ENCODE data around the gene RABL6.
A peak's percentile ranks its signal among the peaks of the same experiment; 100 is the strongest.

The RABL6 gene

DNA sequence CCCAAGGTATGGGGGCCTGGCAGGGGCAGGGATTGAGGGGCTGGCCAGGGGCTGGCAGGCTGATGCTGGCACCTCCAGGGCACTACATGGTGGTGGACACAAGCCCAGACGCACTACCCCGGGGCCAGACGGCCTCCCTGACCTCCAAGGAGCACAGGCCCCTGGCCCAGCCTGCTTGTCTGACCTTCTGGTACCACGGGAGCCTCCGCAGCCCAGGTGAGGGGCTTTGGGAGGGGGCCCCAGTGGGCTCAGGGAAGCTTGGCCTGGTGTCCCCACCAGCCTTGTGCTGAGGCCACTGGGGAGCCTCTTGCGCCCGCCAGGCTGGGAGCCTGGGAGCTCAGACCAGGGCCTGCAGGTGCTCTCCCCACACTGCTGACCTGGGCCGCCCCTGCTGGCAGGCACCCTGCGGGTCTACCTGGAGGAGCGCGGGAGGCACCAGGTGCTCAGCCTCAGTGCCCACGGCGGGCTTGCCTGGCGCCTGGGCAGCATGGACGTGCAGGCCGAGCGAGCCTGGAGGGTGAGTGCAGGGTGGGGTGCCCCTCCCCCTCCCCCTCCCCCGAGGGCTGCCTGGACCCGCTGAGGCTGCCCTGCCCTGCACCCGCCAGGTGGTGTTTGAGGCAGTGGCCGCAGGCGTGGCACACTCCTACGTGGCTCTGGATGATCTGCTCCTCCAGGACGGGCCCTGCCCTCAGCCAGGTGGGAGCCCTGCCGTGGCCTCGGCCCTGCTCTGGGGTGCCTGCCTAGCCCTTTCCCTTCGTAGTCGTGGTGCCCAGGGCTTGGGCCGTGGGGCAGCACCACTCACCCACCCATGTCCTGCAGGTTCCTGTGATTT lies 50.0 kb downstream of the RABL6 start:
- Histone ChIP-seq H3K9ac (ENCODE audit: low read depth, low read length) (no peak overlapping the region), H3K4me1 (ENCODE audit: control insufficient read depth, insufficient read depth, low read length) (no peaks in the 10 kb centered on the region), H3K9me3 (ENCODE audit: control insufficient read depth, insufficient read depth, low read length) (no peaks in the 10 kb centered on the region), H3K36me3 (ENCODE audit: control insufficient read depth, insufficient read depth, low read length) (peaks cover 30% of the 10 kb centered on the region), H3K4me3 (ENCODE audit: low read depth, low read length) (no peak overlapping the region), H3K27me3 (ENCODE audit: control insufficient read depth, insufficient read depth, low read length) (no peaks in the 10 kb centered on the region)

DNA sequence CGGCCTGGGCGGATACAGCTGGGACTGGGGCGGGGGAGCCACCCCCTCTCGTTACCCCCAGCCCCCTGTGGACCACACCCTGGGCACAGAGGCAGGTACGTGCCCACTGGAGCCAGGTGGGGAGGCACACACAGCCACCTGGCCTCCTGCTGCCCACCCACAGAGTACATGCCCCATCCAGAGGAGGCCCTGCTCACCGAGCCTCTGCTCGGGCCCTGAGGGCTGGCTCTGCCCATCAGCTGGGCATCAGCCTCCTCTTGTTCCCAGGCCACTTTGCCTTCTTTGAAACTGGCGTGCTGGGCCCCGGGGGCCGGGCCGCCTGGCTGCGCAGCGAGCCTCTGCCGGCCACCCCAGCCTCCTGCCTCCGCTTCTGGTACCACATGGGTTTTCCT lies 50.7 kb downstream of the RABL6 start:
- Histone ChIP-seq H3K9ac (ENCODE audit: low read depth, low read length) (no peak overlapping the region), H3K4me1 (ENCODE audit: control insufficient read depth, insufficient read depth, low read length) (no peaks in the 10 kb centered on the region), H3K27me3 (ENCODE audit: control insufficient read depth, insufficient read depth, low read length) (no peaks in the 10 kb centered on the region), H3K36me3 (ENCODE audit: control insufficient read depth, insufficient read depth, low read length) (peaks cover 31% of the 10 kb centered on the region), H3K4me3 (ENCODE audit: low read depth, low read length) (no peak overlapping the region), H3K9me3 (ENCODE audit: control insufficient read depth, insufficient read depth, low read length) (no peaks in the 10 kb centered on the region)

GRCh38 chr9:136858844-136859757 lies 51.4 kb downstream of the RABL6 start:
- no peaks in the 10 kb centered on the region for H3K27me3 ChIP-seq (ENCODE audit: control insufficient read depth, insufficient read depth, low read length)
- H3K4me1 ChIP-seq (ENCODE audit: control insufficient read depth, insufficient read depth, low read length): no peaks in the 10 kb centered on the region
- H3K9ac ChIP-seq (ENCODE audit: low read depth, low read length): no peak overlapping the region
- no peaks in the 10 kb centered on the region for H3K9me3 ChIP-seq (ENCODE audit: control insufficient read depth, insufficient read depth, low read length)
- H3K36me3 ChIP-seq (ENCODE audit: control insufficient read depth, insufficient read depth, low read length): peaks cover 36% of the 10 kb centered on the region
- H3K4me3 ChIP-seq (ENCODE audit: low read depth, low read length): no peak overlapping the region

DNA sequence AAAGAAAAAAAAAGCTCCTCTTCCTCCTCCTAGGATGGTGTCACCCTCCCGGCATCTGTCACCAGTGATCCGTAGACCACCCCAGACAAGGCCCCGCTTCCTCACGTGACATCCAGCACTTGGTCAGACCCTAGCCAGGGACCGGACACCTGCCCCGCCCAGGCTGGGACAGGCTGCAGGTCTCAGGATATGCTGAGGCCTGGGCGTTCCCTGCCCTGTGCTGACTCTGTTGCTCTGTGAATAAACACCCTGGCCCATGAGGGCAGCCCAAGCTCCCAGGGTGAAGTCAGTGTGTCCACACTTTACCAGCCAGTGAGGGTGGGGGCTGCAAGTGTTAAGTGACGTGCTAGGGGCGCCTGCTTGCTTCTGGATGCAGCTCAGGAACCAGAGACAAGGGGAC lies 52.8 kb downstream of the RABL6 start:
- Histone ChIP-seq H3K27me3 (ENCODE audit: control insufficient read depth, insufficient read depth, low read length) (no peaks in the 10 kb centered on the region), H3K9ac (ENCODE audit: low read depth, low read length) (no peak overlapping the region), H3K4me1 (ENCODE audit: control insufficient read depth, insufficient read depth, low read length) (no peaks in the 10 kb centered on the region), H3K9me3 (ENCODE audit: control insufficient read depth, insufficient read depth, low read length) (no peaks in the 10 kb centered on the region), H3K4me3 (ENCODE audit: low read depth, low read length) (no peak overlapping the region), H3K36me3 (ENCODE audit: control insufficient read depth, insufficient read depth, low read length) (peaks cover 36% of the 10 kb centered on the region)

DNA sequence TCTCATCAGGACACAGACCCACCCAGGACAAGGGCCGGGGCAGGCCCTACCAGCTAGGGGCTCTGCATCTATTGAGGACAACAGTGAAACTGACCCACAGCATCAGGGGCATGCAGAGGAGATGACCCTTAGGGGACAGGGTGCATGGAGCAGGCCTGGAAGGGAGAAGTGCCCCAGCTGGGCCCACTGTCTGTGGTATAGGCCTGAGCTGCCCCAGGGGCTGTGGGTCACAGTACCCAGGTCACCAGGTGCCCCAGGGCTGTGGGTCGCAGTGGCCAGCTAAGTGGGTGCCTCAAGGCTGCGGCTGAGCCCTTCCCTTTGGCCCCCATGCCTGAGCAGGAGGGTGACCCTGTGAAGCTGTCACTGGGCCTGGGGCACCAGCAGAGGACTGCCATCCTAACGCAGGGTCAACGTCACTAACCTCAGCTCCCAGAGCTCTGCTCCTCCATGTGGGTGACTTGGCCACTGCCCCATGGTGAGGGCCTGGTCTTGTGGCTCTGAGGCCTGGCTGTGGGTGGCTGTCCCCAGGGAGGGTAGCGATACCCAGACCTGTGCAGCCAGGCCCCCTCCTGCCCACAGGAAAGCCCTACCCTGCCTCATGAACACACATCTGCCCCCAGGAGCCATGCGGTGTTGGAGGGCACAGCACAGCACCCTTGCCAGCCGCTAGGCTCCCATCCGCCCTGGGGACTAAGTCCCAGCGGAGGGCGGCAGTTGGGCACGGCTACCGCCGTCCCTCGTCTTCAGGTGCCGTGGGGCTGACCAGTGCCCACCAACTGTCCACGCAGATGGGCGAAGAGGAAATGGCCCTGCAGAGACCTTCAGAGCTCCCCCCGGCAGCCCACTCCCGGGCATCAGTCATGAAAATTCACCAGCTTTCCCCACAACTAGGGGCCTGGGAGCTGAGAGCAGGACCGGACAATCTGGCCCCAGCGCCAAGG lies 53.5 kb downstream of the RABL6 start:
- Histone ChIP-seq H3K4me3 (ENCODE audit: low read depth, low read length) (no peak overlapping the region), H3K9ac (ENCODE audit: low read depth, low read length) (no peak overlapping the region), H3K9me3 (ENCODE audit: control insufficient read depth, insufficient read depth, low read length) (no peaks in the 10 kb centered on the region), H3K36me3 (ENCODE audit: control insufficient read depth, insufficient read depth, low read length) (peaks cover 36% of the 10 kb centered on the region), H3K27me3 (ENCODE audit: control insufficient read depth, insufficient read depth, low read length) (no peaks in the 10 kb centered on the region), H3K4me1 (ENCODE audit: control insufficient read depth, insufficient read depth, low read length) (no peaks in the 10 kb centered on the region)

DNA sequence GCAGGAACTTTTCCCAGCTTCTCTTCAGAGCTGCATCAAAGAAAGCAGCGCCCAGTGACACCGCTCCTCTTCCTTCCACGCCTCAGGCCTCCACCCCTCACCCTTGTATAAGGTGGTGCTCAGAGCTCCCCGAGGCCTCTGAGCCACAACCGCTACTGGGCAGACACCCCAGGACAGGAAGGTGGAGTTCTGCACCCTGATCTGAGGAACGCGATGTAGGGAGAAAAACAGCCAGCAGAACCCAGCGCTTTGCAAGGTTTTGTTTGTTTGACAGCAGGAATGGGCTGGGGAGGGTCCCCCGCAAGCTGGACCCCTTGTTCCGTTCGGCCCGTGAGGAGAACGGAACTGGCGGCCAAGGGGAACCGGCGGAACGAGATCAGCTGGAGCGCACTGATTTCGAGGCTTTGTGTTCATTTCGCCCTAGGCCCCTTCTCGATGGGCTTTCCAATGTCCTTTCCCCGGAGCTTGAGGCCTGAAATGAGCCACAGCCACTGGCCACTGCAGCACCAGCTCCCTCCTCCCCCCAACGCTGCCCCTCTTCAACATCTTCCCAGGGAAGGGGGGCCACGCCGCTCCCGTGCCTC lies 54.2 kb downstream of the RABL6 start:
- Histone ChIP-seq H3K4me1 (ENCODE audit: control insufficient read depth, insufficient read depth, low read length) (no peaks in the 10 kb centered on the region), H3K4me3 (ENCODE audit: low read depth, low read length) (no peak overlapping the region), H3K36me3 (ENCODE audit: control insufficient read depth, insufficient read depth, low read length) (peaks cover 36% of the 10 kb centered on the region)

DNA sequence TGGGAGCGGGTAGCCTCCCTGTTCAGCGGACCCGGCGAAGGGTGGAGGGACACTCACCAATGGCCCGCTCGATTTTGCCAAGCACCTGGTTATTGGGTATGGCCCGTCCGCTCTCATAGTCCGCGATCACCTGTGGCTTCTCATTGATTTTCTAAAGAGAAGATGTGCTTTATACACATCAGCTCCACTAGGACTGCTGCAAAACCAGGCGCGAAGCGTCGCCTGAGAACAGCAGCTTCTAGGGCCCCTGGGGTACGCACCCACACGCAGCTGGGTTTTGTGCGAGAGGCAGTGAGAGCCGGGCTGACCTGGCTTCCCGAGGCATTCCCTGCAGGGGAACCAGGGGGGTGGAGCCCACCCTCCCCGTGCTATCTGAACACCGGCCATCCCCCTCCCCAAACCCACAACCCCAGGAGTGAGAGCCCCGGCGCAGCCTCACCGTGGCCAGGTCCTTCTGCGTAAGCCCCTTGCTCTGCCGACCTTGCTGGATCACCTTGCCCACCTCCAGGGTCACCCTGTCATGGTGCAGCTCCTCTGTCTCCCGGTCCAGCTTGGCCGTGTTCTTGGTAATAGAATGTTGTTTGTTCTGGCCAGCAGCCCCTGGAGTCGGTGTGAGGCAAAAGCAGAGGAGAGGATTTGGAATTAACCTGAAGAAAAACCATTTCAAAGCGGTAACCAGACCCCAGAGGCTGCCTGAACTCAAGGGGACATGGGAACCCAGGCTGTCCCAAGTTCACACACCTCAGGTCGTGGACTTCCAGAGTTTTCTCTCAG lies 55.3 kb downstream of the RABL6 start:
- Histone ChIP-seq H3K9ac (ENCODE audit: low read depth, low read length) (no peak overlapping the region), H3K9me3 (ENCODE audit: control insufficient read depth, insufficient read depth, low read length) (no peaks in the 10 kb centered on the region), H3K36me3 (ENCODE audit: control insufficient read depth, insufficient read depth, low read length) (peaks cover 36% of the 10 kb centered on the region), H3K27me3 (ENCODE audit: control insufficient read depth, insufficient read depth, low read length) (no peaks in the 10 kb centered on the region), H3K4me3 (ENCODE audit: low read depth, low read length) (no peak overlapping the region), H3K4me1 (ENCODE audit: control insufficient read depth, insufficient read depth, low read length) (no peaks in the 10 kb centered on the region)

More for the DNA sequence above, 54.2 kb downstream of the RABL6 start:
- Histone ChIP-seq H3K9me3 (ENCODE audit: control insufficient read depth, insufficient read depth, low read length) (no peaks in the 10 kb centered on the region), H3K27me3 (ENCODE audit: control insufficient read depth, insufficient read depth, low read length) (no peaks in the 10 kb centered on the region), H3K9ac (ENCODE audit: low read depth, low read length) (no peak overlapping the region)

DNA sequence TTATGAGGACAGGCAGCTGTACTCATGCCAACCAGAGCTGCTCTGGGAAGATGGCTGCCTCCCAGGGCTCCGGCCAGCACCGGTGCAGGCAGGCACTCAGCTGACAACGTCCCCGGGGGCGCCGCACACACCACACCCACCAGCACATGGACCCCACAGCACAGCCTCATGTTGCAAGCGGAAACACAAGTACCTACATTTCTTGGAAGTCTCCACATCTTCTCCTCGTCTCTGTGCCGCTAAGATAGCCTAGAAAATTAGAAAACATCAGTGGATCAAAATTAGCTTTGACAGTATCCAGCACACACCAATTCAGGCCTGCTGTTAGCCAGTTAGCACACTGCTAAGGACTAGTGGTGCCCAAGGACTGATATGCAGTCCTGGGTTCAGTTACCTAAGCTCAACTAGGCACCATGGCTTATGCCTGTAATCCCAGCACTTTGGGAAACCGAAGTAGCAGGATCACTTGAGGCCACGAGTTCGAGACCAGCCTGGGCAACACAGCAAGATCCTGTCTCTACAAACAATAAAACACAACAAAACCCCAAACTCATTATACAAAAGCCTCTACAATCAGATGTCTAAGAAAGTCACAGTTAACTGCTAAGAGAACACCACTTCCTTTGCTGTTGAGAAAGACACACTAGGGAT lies 56.0 kb downstream of the RABL6 start:
- Histone ChIP-seq H3K27me3 (ENCODE audit: control insufficient read depth, insufficient read depth, low read length) (no peaks in the 10 kb centered on the region), H3K9me3 (ENCODE audit: control insufficient read depth, insufficient read depth, low read length) (no peaks in the 10 kb centered on the region), H3K4me3 (ENCODE audit: low read depth, low read length) (no peak overlapping the region), H3K4me1 (ENCODE audit: control insufficient read depth, insufficient read depth, low read length) (no peaks in the 10 kb centered on the region), H3K36me3 (ENCODE audit: control insufficient read depth, insufficient read depth, low read length) (peaks cover 35% of the 10 kb centered on the region), H3K9ac (ENCODE audit: low read depth, low read length) (no peak overlapping the region)

DNA sequence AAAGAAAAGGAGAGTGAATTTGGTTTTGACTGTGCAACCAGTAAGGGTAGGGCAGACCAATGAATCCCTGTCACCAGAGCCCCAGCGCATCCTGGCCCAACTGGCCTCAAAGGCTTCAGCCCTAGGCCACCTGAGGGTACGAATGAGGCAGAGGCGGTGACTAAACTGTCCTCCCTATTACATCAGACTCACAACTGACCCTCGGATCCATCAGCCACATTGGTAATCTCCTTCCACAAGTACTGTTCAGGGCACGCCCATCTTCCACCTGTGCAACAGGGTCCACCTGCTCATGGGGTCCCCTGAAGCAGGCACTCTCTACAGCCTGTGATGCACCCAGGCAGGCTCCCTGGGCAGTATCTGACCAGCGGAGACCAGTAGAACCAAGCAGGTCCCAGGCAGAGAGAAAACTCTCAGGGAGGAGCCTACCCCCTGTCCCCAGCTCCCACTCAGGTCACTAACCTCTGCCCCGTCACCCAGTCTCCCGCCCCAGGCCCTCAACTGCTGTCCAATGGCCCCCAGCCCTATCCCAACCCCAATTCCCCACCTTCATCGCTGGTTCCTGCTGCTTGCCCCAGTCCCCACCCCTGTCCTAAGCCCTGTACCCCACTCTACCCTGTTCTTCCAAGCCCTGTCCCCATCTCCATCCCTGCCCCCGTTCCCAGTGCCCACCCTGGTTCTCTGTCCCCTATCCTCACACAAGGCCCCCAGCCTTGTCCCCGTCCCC lies 57.5 kb downstream of the RABL6 start:
- Histone ChIP-seq H3K36me3 (ENCODE audit: control insufficient read depth, insufficient read depth, low read length) (peaks cover 37% of the 10 kb centered on the region), H3K4me3 (ENCODE audit: low read depth, low read length) (peak overlapping the region; percentile 54), H3K4me1 (ENCODE audit: control insufficient read depth, insufficient read depth, low read length) (no peaks in the 10 kb centered on the region), H3K9ac (ENCODE audit: low read depth, low read length) (peak overlapping the region; percentile 54), H3K27me3 (ENCODE audit: control insufficient read depth, insufficient read depth, low read length) (no peaks in the 10 kb centered on the region), H3K9me3 (ENCODE audit: control insufficient read depth, insufficient read depth, low read length) (no peaks in the 10 kb centered on the region)

DNA sequence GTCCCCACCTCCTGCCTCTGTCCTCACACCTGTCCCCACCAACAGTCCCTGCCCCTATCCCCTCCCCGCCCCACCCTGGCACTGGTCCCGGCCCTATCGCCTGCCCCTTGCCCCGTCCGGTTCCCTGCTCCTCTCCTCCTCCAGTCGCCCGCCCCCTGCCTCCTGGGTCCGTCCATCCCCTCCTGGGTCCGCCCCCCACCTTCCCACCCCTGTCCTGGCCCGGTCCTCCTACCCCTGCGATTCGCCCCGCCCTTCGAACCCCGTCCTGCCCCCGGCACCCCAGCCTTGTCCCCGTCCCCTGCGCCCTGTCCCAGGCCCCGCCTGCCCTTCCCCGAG lies 58.0 kb downstream of the RABL6 start:
- H3K9me3 ChIP-seq (ENCODE audit: control insufficient read depth, insufficient read depth, low read length): no peaks in the 10 kb centered on the region
- H3K9ac ChIP-seq (ENCODE audit: low read depth, low read length): no peak overlapping the region
- peaks cover 34% of the 10 kb centered on the region for H3K36me3 ChIP-seq (ENCODE audit: control insufficient read depth, insufficient read depth, low read length)
- H3K4me1 ChIP-seq (ENCODE audit: control insufficient read depth, insufficient read depth, low read length): no peaks in the 10 kb centered on the region
- peak overlapping the region; percentile 54 for H3K4me3 ChIP-seq (ENCODE audit: low read depth, low read length)
- no peaks in the 10 kb centered on the region for H3K27me3 ChIP-seq (ENCODE audit: control insufficient read depth, insufficient read depth, low read length)

Measured in iPS-15b (cell line).